ENCODE measurements around the gene KRT2.

Gene KRT2

DNA sequence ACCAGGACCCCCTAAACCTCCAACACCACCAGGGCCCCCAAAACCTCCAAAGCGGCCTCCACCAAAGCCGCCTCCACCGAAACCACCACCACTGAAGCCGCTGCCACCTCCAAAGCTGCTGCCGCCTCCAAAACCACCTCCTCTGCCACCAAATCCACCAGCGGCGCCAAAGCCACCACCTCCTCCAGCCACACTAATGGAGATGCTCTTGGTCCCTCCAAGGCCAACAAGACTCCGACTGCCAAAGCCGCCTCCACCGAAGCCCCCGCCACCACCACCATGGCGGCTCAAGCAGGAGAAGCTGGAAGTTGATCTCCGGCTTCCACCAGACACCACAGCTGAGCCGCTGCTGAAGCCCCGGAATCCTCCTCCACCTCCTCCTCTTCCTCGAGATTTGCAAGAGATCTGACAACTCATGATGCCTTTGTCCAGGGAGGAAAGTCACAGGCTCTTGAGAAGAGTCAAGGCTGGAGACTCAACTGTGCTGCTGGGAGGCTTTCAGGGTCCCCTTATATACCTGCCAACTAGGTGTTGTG lies at the start of gene KRT2:
TSS of gene KRT2 (minus strand) at position 486 of the 536 bp plus-strand sequence. CDS start at position 417, 69 bp downstream.
- no peak for DNase-seq

DNA sequence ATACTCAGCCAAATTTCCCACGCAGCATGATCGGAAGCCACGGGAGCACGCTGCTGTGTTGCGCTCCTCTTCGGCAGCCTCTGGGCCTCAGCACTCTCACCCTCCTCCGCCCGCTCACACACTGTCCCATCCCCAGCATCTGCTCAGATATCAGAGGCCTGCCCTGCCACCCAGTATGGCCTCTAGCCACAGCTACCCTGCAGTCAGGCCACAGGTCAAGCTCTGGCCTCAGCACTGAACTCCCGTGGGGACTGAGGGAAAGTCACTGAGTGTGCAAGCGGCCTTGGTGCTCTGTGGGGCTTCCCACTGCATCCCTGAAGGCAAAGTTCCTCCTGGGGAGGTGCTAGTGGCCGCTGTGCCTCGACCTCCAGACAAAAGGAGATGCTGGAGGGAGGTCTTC lies 49.3 kb upstream of the KRT2 start:
- DNase-seq, result no peak

DNA sequence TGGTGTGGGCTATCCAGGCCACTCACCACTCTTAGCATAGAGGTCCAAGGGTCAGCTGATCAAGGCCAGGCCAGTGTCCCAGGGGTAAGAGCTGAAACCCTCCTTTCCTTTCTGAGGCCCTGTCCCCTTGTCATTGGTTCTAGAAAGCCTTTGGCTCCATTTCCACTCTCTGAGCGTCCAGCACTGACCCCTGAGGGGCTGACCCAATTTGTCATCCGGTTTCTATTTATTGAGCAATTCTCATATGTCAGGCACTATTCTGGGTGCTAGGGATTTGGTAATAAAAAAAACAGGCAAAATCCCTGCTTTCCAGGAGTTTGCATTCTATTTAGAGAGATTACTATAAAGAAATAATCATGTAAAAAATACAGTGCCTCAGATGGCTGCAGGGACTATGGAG lies 47.9 kb upstream of the KRT2 start:
- no peak for DNase-seq

DNA sequence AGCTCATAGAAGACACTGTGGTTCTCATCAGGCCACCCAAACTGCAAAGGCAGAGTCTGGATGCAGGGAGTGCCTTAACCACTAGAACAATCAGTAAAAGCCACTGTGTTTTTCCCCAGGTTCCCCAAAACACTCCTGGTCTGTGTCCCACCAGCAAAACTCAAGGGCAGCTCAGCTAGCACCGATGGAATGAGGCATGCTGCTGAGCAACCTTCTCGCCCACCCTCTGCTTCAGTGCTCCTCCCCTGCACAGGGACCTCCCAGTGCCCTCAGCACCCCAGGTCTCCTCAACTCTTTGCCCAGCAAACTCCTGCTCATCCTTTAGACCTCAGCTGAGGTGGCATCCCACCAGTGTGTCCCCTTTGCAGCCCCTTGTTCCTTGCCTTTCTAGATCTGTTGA lies 47.4 kb upstream of the KRT2 start:
- DNase-seq, result no peak

DNA sequence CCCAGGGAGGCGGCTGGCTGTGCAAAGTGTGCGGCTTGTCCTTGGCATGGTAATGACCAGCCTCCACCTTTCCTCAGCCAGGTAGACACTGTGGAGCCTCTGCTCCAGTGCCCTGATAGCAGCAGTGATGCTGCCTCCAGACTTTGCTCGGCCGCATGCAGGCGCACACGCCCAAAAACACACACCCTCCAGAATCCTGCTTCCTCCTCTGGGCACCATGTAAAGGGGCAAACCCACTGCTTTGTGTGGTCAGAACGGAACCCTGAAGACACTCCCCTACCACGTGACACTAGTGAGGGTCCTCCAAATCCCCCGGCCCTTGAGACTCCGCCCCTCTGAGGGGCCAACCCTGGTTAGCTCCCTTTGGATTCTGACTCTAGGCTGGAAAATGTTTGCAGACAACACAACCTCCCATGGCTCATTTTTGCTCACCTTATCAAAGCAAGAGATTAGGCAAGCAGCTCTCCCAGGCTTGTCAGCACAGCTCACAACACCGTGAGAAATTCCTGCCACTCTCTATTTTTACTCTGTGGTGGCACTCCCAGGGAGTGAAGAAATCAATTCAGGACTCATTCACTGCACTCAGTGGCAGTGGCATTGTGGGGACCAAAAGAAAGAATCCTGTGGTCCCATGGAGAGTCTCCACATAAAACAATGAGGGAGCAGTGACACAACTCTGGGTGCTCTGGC lies 46.8 kb upstream of the KRT2 start:
- DNase-seq, result no peak

DNA sequence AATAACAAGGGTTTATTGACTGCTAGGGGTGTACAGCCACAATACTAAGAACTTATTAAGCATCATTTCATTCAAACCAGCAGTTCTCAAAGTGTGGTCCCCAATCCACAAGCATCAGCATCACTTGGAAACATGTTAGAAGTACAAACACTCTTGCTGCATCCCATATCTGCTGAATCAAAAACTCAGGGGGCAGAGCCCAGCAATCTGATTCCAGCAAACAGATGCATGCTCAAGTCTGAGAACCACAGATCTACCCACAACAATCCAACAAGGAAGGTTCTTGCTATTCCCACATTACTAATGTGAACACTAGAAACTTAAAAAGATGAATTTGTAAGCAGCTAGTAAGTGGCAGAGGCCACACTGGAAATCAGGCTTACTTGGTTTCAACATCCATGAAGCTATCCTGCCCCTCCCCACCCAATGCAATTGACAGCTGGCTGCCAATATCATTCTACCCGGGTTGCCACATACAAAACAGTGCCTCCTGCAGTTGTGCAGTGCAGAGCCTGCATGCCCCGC lies 45.1 kb upstream of the KRT2 start:
- DNase-seq, result no peak

DNA sequence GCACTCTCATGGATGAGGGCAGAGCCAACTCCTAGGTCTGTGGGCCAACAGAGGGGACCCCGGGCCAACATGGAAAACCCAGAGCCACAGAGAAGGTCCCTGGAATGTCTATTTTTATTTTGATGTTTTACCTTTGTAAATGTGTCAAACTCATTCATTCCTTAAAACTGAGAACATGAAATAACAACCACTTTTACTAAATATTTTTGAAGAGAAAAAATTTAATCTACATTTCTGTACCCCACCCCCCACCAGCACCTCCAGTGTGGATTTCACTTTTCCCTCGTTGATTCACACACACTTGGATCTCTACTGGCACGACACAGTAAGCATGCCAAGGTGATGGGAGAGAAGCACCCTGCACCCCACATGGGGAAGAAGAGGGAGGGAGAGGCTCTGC lies 44.6 kb upstream of the KRT2 start:
- DNase-seq, result no peak

DNA sequence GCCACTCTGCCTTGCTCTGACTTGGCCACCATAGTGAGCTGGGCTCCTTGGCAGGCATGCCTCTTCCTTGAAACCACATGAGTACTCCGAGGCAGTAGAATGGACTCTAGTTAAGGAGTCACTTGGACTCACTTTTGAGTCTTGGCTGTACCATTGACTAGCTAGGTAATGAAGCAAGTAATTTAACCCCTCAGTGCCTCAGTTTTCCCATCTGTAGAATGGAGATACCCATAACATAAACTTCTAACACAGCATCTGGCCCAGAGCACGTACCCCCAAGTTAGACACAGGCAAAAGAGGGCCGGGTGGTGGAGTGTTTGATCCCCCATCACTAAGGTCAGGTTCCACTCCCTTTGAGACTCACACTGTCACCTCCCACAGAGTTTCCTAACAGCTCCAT lies 43.0 kb upstream of the KRT2 start:
- DNase-seq, result no peak

DNA sequence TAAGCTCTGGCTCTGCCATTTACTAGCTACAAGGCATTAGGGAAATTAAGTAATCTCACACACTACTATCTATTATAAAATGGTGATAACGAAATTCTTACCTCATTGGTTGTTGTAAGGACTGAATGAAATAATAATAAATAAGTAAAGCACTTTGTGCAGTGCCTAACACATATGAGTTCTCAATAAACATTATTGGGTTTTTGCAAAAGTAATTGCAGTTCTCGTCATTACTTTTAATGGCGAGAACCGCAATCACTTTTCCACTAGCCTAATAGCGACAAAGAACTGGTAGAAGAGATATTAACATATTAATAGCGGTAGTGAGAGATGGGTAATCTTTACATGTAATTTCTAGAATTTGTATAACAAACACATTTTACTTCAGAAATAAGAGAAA lies 42.1 kb upstream of the KRT2 start:
- DNase-seq, result no peak

DNA sequence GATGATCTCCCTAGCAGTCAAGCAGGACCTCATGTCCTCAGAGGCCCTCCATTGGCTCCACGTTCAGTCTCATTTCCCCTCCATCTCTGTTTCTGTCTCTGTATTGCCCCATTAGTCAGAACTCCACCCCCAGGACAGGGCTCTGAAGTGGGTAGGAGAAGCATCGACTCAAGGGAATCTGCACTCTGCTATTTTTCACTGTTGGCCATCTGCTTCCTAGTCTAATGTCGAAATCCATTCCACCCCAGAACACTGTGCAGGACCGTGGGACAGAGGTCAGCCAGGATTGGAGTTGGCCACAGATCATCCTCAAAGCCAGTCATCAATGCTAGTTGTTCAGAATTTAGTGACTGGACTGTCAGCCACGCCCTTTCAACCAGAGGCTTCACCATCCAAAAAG lies 41.2 kb upstream of the KRT2 start:
- DNase-seq, result no peak

DNA sequence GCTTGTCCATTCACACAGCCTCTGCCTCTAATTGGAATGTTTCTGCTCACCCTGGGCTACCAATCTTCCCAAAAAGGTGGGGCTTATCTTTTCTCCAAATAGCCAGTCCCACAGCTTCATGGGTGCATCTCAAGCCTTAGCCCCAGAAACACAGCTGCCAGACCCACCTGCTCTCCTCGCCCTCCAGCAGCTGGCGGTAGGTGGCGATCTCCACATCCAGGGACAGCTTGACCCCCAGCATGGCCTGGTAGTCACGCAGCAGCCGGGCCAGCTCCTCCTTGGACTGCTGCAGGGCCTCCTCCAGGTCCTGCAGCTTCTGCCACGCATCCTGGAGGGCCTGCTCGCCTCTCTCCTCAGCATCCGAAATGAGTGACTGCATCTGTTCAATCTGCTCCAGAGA lies 40.2 kb upstream of the KRT2 start:
- DNase-seq, result no peak

DNA sequence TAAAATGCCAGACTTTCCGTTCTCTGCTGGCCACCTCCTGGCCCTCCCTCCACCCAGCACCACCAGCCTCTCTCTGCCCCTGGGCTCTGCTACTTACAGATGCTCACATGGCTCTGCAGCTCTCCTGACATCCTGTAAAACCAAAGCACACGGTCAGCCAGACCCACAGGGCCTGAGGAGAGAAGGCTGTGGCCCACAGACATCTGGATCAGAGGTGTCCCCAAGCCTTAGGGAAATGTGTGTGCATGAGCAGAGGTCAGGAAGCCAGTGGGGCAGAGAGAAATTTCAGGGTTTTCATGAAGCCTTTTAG lies 39.8 kb upstream of the KRT2 start:
- DNase-seq, result no peak

DNA sequence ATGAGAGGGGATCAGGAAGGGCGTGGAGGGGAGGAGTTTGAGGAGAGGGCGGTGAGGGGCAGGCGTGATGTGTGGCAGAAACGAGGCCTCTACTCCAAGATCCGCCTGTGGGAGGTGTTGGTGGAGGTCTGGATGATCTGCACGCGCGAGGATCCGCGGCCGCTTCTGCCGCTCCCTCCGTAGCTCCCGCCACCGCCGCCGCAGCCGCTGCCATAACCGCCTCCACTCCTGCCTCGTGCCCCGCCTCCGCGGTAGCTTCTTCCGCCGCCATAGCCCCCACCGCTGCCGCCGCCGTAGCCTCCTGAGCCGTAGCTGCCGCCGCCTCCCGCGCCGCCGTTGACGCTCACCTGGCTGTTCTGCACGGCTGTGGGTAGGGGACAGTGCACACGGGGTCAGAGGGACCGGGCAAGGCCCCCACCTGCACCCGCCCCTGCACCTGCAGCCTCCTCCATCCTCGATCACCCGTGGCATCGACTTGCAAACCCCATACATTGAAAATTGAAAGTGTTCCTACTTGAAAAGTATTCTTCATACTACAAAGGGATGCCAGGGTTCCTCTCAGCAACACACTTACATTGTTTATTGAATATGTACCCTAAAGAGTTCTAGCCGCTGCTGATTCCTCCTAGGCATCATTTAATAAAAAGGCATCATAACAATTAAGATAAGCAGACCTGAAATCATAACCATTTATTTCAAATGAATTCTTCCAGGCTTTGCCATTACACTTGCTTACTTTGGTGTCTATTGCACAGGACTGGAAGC lies 39.2 kb upstream of the KRT2 start:
- peak; percentile 33 for DNase-seq

DNA sequence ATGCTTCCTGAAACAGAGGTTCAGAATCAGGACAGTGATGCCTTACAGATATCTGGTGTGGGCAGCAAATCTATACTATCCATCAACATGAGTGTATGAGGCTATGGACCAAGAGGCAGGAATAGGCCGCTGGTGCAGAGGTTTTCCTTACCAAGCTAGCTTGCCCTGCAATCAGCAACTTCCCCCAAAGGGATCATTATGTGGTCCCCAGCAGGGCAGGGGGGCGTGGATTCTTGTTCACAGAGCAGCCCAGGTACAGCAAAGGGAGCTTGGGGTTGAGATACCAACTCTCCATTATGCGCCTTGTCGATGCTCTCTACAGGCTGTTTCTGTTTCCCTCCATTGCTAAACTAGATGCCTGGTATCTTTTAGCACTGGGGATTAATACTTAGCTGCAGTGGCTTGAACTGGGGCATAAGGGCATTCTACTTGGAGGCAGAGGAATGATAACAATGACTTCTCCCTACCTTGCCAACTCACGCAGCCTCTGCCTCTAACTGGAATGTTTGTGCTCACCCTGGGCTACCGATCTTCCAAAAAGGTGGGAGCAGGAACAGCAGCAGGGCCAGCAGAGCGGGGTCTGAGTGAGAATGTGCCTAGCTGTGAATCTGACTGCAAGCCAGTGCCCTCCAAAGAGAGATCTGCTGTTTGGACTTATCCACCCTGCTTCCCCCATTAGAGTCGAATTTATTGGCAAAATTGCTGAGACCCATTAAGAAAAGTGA lies 38.5 kb upstream of the KRT2 start:
- DNase-seq, result no peak

DNA sequence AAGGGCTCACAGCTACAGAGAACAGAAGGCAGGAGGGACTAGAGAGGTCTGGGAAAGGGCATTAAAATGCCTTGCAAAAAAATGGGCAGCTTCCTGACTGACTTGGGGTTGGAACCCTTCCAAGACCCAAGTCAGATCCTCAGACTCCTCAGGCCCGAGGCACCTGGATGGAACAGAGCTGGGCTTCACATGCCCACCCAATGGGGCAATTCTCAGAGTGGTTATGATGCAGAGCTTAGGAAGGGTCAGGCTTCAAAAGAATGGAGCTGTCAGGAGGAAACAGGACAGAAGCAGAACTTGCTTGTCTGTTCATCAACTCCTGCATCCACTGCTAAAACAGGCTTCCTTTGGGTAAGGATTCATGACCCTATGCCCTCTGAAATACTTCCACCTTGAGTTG lies 37.9 kb upstream of the KRT2 start:
- no peak for DNase-seq

DNA sequence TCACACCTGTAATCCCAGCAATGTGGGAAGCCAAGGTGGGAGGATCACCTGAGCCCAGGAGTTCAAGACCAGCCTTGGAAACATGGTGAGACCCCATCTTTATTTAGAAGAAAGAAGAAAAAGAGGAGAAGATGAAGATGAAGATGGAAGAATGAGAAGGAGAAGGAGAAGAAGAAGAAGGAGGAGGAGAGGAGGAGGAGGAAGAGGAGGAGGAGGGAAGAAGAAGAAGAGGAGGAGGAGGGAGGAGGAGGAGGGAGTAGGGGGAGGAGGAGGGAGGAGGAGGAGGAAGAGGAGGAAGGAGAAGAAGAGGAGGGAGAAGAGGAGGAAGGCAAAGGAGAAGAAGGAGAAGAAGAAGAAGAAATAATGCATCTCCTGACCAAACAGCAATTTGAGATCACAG lies 37.2 kb upstream of the KRT2 start:
- no peak for DNase-seq

DNA sequence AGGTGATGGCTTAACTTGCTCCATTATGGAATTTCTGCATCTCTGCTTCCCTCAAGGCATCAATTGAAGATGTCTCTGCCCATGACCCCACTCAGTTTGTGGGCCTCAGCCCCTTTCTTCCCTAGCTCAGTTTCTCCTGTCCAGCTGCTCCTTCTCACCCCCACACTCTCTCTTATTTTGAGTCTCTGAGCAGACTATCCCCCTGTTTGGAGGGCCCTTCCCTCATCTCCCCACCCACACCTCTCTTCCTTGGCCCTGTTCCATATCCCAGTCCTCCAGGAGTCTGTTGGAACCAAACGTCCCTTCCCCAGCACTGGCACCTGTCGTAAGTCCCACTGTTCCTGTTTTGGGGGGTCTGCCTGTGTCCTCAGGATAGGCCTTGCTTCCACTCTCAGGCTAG lies 36.5 kb upstream of the KRT2 start:
- DNase-seq, result no peak

DNA sequence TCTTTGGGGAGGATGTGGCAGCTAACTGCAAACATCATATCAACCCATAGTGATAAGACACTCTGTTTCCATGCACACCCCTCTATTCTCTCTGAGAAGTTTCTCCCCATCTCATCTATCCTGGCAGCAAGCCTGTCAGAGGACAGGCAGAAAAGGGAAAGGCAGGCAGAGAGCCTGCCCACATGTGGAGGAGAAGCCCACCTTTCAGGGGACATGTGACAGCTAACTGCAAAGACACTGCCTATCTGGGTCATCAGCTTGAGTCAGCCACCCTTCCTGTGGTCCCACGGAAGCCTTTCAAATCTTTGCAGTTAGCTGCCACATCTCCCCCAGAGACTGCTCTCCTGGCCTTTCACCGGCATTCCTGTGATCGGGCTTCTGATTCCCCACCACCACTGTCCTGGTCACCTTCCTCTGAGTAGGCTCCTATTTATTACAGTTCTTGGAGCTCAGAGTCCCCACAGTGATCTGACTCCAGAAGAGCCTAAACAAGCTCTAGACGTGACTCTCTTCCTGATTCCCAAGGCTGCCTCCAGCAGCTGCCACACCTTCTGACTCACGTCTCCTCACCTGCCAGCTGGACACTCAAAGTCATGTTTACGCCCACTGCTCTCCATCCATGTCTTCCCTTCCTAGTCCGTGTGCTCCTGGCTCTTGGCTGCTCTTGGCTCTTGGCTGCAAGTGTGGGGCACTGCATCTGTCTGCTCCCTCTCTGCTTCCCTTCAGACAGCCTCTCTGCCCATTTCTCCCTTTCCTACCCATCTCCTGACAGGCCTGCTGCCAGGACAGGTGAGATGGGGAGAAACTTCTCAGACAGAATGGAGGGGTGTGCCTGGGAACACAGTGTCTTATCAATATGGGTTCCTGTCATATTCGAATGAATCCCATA lies 35.7 kb upstream of the KRT2 start:
- DNase-seq, result peak; percentile 31

DNA sequence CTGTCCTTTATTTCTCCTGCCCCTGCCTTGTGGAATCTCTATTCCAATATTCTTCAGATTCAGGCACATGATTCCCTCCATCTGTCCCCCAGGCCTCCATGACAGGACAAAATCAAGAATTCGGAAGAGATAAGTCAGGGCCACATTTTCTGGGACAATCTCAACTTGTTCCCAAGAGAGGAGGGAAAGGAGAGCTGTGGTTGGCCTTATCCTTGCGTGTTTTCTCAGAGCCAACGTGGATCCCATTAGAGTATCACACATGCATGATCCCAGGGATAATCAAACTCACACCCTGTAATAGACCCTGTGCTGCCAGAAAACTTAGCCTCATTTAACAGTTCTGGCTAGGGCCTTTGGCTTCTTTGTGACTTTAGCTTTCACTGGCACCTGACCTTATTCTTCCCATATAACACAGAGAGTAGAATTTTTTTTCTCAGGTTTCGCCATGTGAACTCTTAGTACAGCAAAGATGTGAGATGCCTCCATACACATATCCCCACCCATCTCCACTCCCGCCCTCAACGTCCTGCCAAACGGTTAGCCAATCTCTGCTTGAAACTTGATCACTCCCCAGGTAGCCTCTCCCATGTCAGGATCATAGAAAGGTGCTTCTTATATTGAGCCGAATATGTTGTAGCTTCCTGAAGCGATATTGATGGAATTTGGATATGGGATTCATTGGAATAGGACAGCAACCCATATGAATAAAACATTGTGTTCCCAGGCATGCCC lies 34.9 kb upstream of the KRT2 start:
- DNase-seq, result no peak

DNA sequence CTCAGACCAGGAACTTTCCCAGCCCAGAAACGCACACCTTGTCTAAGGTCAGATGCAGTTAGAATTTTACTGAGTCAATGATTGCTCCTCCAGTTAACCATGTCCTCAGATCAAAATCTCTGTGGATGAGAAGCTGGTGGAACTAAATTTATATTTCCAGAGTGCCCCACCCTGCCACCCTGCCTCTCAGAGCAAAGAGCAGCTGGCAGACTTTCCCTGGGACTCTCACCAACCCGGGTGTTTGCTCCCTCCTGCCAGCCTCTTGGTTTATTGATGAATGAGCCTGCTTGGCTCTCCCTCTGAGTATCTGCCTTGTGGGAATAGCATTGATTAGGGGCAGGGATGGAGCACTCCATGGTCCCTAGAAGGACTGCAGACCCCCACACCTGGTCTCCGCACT lies 34.1 kb upstream of the KRT2 start:
- DNase-seq, result no peak

DNA sequence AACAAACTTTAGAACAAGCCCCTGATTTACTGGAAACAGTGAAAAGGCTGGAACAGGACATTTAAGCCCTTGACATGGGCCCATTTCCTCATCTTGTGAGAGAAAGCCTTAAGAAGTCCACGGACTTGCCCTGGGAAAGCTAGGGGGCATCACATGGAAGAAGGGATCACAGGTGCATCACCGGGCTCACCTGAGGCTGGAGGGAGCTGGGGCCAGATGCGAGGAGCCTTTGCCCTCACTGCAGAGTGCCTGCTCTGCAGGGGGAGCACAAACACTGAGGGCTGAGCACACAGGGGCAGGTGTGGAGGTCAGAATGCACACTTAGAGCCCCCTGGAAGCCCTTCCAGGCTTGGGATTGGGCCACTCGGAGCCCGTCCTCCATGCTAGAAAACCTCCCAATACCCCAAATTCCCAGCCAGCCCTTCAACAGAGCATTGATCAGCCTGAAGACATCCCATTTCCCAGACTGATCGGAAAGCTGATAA lies 33.4 kb upstream of the KRT2 start:
- DNase-seq, result no peak

DNA sequence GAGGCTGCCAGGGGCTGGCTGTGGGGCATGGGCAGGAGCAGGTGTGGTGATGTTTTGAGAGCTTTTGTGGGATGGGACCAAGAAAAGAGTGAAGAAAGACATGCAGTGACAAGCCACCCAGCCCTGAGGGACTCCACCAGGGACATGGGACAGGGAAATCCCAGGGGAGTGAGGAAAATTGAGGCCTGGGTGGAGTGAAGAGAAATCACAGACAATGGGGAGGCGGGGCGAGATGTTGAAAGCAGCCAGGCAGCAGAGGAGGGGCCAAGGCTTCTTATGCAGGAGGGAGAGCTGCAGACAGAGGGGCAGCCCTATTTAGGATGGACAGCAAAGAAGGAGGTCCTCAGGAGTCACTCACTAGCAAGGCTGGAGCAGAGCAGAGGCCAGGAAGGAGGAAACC lies 32.4 kb upstream of the KRT2 start:
- DNase-seq, result no peak

All from hematopoietic multipotent progenitor cell treated with erythropoietin and hydrocortisone succinate and interleukin-3 and kit ligand, for 6 days (in vitro differentiated cells).